Measurements from ENCODE around the gene CAMTA1. TPM values are rescaled to one million over a fixed set of nuclear protein-coding genes. Genes with fewer than 3 reads are reported as not detected.

CAMTA1 gene
- total RNA-seq, 1 experiment from 2014 or later: 60.0 TPM

DNA sequence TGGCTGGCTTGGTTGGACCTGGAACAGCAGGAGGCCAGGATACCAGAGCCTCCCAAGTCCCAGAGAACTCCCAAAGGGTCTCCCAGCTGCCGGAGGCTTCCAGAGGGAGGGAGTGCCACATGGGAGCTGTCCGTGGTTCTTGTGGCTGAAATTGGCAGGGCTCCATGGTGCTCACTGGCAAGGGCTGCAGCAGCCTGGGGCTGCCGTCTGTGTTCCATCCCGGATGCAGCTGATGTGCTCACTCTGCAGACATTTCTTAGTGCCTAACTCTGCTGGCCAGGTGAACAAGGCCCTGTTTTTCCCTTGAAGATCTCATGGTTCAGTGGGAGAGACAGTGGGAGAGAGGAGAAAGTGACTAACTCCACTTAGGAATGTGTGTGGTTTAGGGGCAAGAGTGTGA lies 261.1 kb downstream of the CAMTA1 start:
- DNase-seq: peak in 1 of 2 experiments; percentile 15
- intact Hi-C loops (cut with micrococcal nuclease; ENCODE audit: unreplicated experiment): no loop called here

DNA sequence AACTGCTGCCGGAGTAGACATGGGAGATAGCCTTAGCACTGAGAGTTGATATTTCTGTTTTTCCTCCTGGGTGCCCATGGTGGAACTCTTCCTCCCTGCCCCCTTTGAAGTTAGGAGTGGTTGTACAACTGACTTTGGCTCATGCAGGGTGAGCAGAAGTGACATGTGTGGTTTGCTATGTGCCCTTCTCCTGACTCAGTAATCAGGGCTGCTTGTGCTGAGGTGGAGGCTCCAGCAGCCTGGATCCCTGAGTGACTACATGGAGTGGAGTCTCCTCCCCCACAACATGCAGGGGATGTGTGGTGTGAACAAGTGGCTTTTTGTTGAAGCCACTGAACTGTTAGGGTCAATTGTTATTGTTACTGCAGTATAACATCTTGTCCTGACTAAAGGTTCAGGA lies 261.6 kb downstream of the CAMTA1 start:
- no peaks in the 10 kb centered on the region for H3K9me3 Mint-ChIP-seq (ENCODE audit: unreplicated experiment)
- H3K4me3 Mint-ChIP-seq (ENCODE audit: unreplicated experiment): no peak overlapping the region
- intact Hi-C loops (cut with micrococcal nuclease; ENCODE audit: unreplicated experiment): no loop called here
- POLR2A ChIA-PET: no interaction called here
- CTCF ChIA-PET: no interaction called here
- H3K4me1 ChIP-seq: no peaks in the 10 kb centered on the region
- no peaks in the 10 kb centered on the region for H3K36me3 Mint-ChIP-seq (ENCODE audit: insufficient read depth, unreplicated experiment)
- H3K36me3 ChIP-seq (ENCODE audit: control insufficient read depth, insufficient read depth, low read length): no peaks in the 10 kb centered on the region
- no peak overlapping the region for H3K27ac Mint-ChIP-seq (ENCODE audit: unreplicated experiment)
- no peak overlapping the region for H3K4me3 ChIP-seq (ENCODE audit: low read depth, low read length)
- H3K4me1 Mint-ChIP-seq (ENCODE audit: low read depth, unreplicated experiment): no peaks in the 10 kb centered on the region
- no peaks in the 10 kb centered on the region for H3K27me3 ChIP-seq (replicated peaks; ENCODE audit: control insufficient read depth, insufficient read depth, low read length)
- no peaks in the 10 kb centered on the region for H3K9me3 ChIP-seq
- H3K27me3 Mint-ChIP-seq (ENCODE audit: insufficient read depth, unreplicated experiment): peaks cover 18% of the 10 kb centered on the region
- TF ChIP-seq, protein P1, sequence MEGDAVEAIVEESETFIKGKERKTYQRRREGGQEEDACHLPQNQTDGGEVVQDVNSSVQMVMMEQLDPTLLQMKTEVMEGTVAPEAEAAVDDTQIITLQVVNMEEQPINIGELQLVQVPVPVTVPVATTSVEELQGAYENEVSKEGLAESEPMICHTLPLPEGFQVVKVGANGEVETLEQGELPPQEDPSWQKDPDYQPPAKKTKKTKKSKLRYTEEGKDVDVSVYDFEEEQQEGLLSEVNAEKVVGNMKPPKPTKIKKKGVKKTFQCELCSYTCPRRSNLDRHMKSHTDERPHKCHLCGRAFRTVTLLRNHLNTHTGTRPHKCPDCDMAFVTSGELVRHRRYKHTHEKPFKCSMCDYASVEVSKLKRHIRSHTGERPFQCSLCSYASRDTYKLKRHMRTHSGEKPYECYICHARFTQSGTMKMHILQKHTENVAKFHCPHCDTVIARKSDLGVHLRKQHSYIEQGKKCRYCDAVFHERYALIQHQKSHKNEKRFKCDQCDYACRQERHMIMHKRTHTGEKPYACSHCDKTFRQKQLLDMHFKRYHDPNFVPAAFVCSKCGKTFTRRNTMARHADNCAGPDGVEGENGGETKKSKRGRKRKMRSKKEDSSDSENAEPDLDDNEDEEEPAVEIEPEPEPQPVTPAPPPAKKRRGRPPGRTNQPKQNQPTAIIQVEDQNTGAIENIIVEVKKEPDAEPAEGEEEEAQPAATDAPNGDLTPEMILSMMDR (IDR thresholded peaks at IDR 0.05; ENCODE audit: insufficient read depth in 1 of 2, low read depth in 1 of 2, low read length in 1 of 2, severe bottlenecking in 1 of 2, unreplicated experiment in 1 of 2): no peak
- no TSS peak for BruUV-seq (replicated peaks)
- DNase-seq: no peak

More for the DNA sequence above, 261.1 kb downstream of the CAMTA1 start:
- H3K9me3 ChIP-seq: no peaks in the 10 kb centered on the region
- H3K4me1 ChIP-seq: no peaks in the 10 kb centered on the region
- no peak overlapping the region for H3K4me3 ChIP-seq (ENCODE audit: low read depth, low read length)
- no peak overlapping the region for H3K4me3 Mint-ChIP-seq (ENCODE audit: unreplicated experiment)
- ChIA-PET CTCF (no interaction called here), POLR2A (no interaction called here)
- H3K27ac Mint-ChIP-seq (ENCODE audit: unreplicated experiment): no peak overlapping the region
- no peaks in the 10 kb centered on the region for H3K27me3 ChIP-seq (replicated peaks; ENCODE audit: control insufficient read depth, insufficient read depth, low read length)
- no peaks in the 10 kb centered on the region for H3K9me3 Mint-ChIP-seq (ENCODE audit: unreplicated experiment)
- TF ChIP-seq, protein P1 (IDR thresholded peaks at IDR 0.05; ENCODE audit: insufficient read depth in 1 of 2, low read depth in 1 of 2, low read length in 1 of 2, severe bottlenecking in 1 of 2, unreplicated experiment in 1 of 2): no peak
- H3K4me1 Mint-ChIP-seq (ENCODE audit: low read depth, unreplicated experiment): no peaks in the 10 kb centered on the region
- H3K36me3 ChIP-seq (ENCODE audit: control insufficient read depth, insufficient read depth, low read length): no peaks in the 10 kb centered on the region
- no peaks in the 10 kb centered on the region for H3K36me3 Mint-ChIP-seq (ENCODE audit: insufficient read depth, unreplicated experiment)
- H3K27me3 Mint-ChIP-seq (ENCODE audit: insufficient read depth, unreplicated experiment): peaks cover 18% of the 10 kb centered on the region
- no TSS peak for BruUV-seq (replicated peaks)

DNA sequence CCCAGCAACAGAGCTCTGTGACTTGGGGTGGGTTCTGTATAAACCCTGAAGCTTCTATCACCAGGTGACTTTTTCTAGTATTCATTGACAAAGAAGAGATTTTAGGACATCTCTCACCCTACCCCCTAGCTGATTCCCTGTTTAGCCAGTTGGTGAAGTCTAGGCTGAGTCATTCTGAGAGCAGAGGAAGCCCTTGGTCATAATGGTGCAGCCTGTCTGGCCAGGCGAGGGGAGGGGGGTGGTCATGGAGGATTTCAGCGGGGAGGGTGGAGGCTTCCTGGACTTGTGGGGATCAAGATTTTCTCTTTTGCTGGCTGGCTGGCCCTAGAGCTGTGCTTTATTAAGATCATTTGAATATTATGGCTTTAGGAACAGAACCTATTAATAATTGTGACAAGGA lies 262.6 kb downstream of the CAMTA1 start:
- Histone ChIP-seq H3K36me3 (ENCODE audit: control insufficient read depth, insufficient read depth, low read length) (no peaks in the 10 kb centered on the region), H3K9me3 (no peaks in the 10 kb centered on the region), H3K4me1 (no peaks in the 10 kb centered on the region), H3K4me3 (ENCODE audit: low read depth, low read length) (no peak overlapping the region), H3K27me3 (replicated peaks; ENCODE audit: control insufficient read depth, insufficient read depth, low read length) (no peaks in the 10 kb centered on the region; the same call in 1 of the 2 replicates)
- Mint-ChIP-seq H3K36me3 (ENCODE audit: insufficient read depth, unreplicated experiment) (no peaks in the 10 kb centered on the region), H3K27me3 (ENCODE audit: insufficient read depth, unreplicated experiment) (peaks cover 26% of the 10 kb centered on the region), H3K9me3 (ENCODE audit: unreplicated experiment) (no peaks in the 10 kb centered on the region), H3K27ac (ENCODE audit: unreplicated experiment) (no peak overlapping the region), H3K4me3 (ENCODE audit: unreplicated experiment) (no peak overlapping the region), H3K4me1 (ENCODE audit: low read depth, unreplicated experiment) (no peaks in the 10 kb centered on the region)
- DNase-seq: no peak
- ChIA-PET CTCF (no interaction called here), POLR2A (no interaction called here)
- TF ChIP-seq, protein P1 (IDR thresholded peaks at IDR 0.05; ENCODE audit: insufficient read depth in 1 of 2, low read depth in 1 of 2, low read length in 1 of 2, severe bottlenecking in 1 of 2, unreplicated experiment in 1 of 2): no peak
- intact Hi-C loops (cut with micrococcal nuclease; ENCODE audit: unreplicated experiment): no loop called here
- BruUV-seq (replicated peaks): no TSS peak
